ENCODE measurements around the gene AGAP1. TPM values are rescaled to one million over a fixed set of nuclear protein-coding genes. Genes with fewer than 3 reads are reported as not detected.
A peak's percentile ranks its signal among the peaks of the same experiment; 100 is the strongest.

Gene AGAP1
- total RNA-seq, 3 donors from 2014 or later (not counting 1 experiment from before 2014, with no cell fraction given) = 42.0 to 56.4 (median 45.7) TPM

DNA sequence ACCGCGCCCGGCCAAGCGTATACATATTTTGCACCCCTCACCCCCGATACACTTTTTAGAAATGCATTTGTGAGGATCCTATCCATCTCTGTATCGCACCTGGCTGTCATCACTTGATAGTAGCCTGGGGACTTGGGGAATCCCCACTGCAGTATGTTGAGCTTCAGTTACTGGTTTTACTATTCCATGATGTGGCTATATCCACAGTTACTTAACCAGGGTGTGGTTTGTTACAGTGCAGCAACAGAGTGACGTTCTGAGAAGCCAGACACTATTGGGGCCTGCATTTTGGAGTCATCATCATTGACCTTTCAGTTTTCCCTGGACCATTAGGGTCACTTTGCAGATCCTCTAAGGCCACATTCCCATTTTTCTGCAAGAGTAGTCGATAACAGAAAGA is 212.7 kb downstream of the AGAP1 start:
- DNase-seq (no peak), ATAC-seq (no peak)
- intact Hi-C loops (cut with micrococcal nuclease) = no loop called here
- Mint-ChIP-seq H3K27me3 (ENCODE audit: low read depth in 2 of 2) (no peaks in the 10 kb centered on the region), H3K27ac (no peak overlapping the region), H3K4me3 (no peak overlapping the region), H3K9me3 (no peaks in the 10 kb centered on the region), H3K36me3 (no peaks in the 10 kb centered on the region), H3K4me1 (peaks cover 37 to 42% of the 10 kb centered on the region in 2 donors)
- Histone ChIP-seq H3K27ac (ENCODE audit: low read length) (no peak overlapping the region), H3K9me3 (ENCODE audit: control insufficient read depth, insufficient read depth, low read length) (no peaks in the 10 kb centered on the region), H3K4me1 (ENCODE audit: control insufficient read depth, insufficient read depth, low read length) (peaks cover 39% of the 10 kb centered on the region), H3K36me3 (ENCODE audit: control insufficient read depth, insufficient read depth, low read length) (no peaks in the 10 kb centered on the region), H3K4me3 (ENCODE audit: low read length) (no peak overlapping the region), H3K27me3 (ENCODE audit: control insufficient read depth, insufficient read depth, low read length) (no peaks in the 10 kb centered on the region)
- TF ChIP-seq, protein P1, sequence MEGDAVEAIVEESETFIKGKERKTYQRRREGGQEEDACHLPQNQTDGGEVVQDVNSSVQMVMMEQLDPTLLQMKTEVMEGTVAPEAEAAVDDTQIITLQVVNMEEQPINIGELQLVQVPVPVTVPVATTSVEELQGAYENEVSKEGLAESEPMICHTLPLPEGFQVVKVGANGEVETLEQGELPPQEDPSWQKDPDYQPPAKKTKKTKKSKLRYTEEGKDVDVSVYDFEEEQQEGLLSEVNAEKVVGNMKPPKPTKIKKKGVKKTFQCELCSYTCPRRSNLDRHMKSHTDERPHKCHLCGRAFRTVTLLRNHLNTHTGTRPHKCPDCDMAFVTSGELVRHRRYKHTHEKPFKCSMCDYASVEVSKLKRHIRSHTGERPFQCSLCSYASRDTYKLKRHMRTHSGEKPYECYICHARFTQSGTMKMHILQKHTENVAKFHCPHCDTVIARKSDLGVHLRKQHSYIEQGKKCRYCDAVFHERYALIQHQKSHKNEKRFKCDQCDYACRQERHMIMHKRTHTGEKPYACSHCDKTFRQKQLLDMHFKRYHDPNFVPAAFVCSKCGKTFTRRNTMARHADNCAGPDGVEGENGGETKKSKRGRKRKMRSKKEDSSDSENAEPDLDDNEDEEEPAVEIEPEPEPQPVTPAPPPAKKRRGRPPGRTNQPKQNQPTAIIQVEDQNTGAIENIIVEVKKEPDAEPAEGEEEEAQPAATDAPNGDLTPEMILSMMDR (IDR thresholded peaks at IDR 0.05) = no peak
- 85% methylated on average over 8 of the region's 8 CpGs for WGBS (ENCODE audit: insufficient coverage)

DNA sequence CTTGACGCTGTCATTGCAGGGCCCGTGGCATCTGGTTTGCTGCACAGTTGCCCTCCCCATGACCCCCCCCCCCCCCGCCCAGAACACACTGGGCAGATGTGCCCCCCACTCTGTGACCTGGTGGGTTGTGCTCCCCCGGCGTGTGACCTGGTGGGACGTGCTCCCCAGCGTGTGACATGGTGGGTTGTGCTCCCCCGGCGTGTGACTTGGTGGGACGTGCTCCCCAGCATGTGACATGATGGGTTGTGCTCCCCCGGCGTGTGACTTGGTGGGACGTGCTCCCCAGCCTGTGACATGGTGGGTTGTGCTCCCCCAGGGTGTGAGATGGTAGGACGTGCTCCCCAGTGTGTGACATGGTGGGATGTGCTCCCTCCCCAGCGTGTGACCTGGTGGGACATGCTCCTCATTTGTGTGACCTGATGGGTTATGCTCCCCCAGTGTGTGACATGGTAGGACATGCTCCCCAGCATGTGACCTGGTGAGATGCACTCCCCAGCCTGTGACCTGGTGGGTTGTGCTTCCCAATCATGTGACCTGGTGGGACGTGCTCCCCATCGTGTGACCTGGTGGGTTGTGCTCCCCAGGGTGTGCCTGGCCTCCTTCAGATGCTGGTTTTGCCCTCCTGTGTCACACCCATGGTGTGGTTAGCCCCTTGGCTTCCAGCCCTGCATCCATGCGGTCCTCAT is 213.7 kb downstream of the AGAP1 start:
- peaks cover 27 to 32% of the 10 kb centered on the region in 2 donors for H3K4me1 Mint-ChIP-seq
- Histone ChIP-seq H3K27ac (ENCODE audit: low read length) (no peak overlapping the region), H3K36me3 (ENCODE audit: control insufficient read depth, insufficient read depth, low read length) (no peaks in the 10 kb centered on the region), H3K27me3 (ENCODE audit: control insufficient read depth, insufficient read depth, low read length) (no peaks in the 10 kb centered on the region), H3K9me3 (ENCODE audit: control insufficient read depth, insufficient read depth, low read length) (no peaks in the 10 kb centered on the region), H3K4me3 (ENCODE audit: low read length) (no peak overlapping the region), H3K4me1 (ENCODE audit: control insufficient read depth, insufficient read depth, low read length) (peaks cover 42% of the 10 kb centered on the region)
- peak overlapping the region; percentile 3 to 40 for H3K27ac Mint-ChIP-seq
- DNase-seq (no peak), ATAC-seq (no peak)
- no peak overlapping the region for H3K4me3 Mint-ChIP-seq
- WGBS (ENCODE audit: insufficient coverage) = 87% methylated on average over 15 of the region's 18 CpGs
- intact Hi-C loops (cut with micrococcal nuclease) = no loop called here
- TF ChIP-seq, protein P1 (IDR thresholded peaks at IDR 0.05) = no peak
- H3K9me3 Mint-ChIP-seq = no peaks in the 10 kb centered on the region
- H3K27me3 Mint-ChIP-seq (ENCODE audit: low read depth in 2 of 2) = no peaks in the 10 kb centered on the region
- no peaks in the 10 kb centered on the region for H3K36me3 Mint-ChIP-seq

DNA sequence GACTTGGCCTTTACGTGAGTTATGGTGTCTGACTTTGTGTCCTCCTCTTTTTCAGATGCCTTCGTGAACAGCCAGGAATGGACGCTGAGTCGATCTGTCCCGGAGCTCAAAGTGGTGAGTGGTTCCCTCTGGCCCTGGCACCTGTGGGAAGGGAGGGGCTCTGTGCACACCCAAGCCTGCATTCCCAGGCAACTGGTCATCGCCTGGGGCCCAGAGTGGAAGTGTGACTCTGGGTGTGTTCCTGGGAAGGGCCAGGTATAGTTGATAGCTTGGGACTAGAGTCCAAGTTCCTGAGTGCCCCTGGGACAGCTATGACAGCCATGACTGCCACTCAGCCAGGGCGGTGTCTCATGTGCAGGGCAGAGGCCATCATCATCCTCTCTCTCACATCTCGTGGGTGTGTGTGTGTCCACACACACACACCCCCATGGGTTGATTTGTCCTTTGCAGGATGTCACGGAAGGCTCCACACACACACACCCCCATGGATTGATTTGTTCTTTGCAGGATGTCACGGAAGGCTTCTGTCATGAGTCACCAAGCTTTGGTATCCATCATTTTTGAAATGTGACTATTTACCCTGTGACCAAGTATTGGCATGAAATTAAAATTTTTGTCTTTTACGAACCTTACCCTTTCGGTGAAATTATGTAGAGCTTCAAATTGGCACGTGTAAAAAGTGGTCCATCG is 215.4 kb downstream of the AGAP1 start:
- Mint-ChIP-seq H3K36me3 (no peaks in the 10 kb centered on the region), H3K4me1 (peaks cover 35 to 42% of the 10 kb centered on the region in 2 donors), H3K4me3 (peak overlapping the region; percentile 69), H3K9me3 (no peaks in the 10 kb centered on the region), H3K27me3 (ENCODE audit: low read depth in 2 of 2) (no peaks in the 10 kb centered on the region), H3K27ac (peak overlapping the region in 1 of 2 donors; percentile 79)
- Histone ChIP-seq H3K9me3 (ENCODE audit: control insufficient read depth, insufficient read depth, low read length) (no peaks in the 10 kb centered on the region), H3K4me1 (ENCODE audit: control insufficient read depth, insufficient read depth, low read length) (peaks cover 42% of the 10 kb centered on the region), H3K27me3 (ENCODE audit: control insufficient read depth, insufficient read depth, low read length) (no peaks in the 10 kb centered on the region), H3K4me3 (ENCODE audit: low read length) (no peak overlapping the region), H3K27ac (ENCODE audit: low read length) (no peak overlapping the region), H3K36me3 (ENCODE audit: control insufficient read depth, insufficient read depth, low read length) (no peaks in the 10 kb centered on the region)
- ATAC-seq (no peak), DNase-seq (no peak)
- intact Hi-C loops (cut with micrococcal nuclease) = no loop called here
- 91% methylated on average over 14 of the region's 14 CpGs for WGBS (ENCODE audit: insufficient coverage)
- TF ChIP-seq, protein P1 (IDR thresholded peaks at IDR 0.05) = no peak

Data from natural killer cell (primary cell).